K562 (cell line): ENCODE results near the gene ARHGEF1. TPM values are rescaled to one million over a fixed set of nuclear protein-coding genes. Genes with fewer than 3 reads are reported as not detected.

Source experiments
- ATAC-seq: fragments of 200-7000 bp; cut with Tn5 transposase; 3 replicates; pipeline ENCODE4 v1.9.1; 2020; ENCODE audit warnings: moderate library complexity
- BruUV-seq: library from RNA; stranded (reverse); fragments of 400-500 nt; replicated peaks from 2 replicates; lab custom pipeline; 2021; lab: Mats Ljungman, UMichigan
- CTCF ChIA-PET: fragments of 300-600 bp; formaldehyde crosslinking; extraction: SDS; loops from one replicate; lab custom pipeline; 2021; ENCODE audit warnings: low intra/inter-chr PET ratio; lab: Yijun Ruan, JAX
- POLR2A ChIA-PET: fragments of 300-600, 350-650 bp; sonication (Branson Sonifier 250); formaldehyde crosslinking; extraction: SDS; loops from one replicate; lab custom pipeline; 2021; ENCODE audit warnings: antibody characterized with exemption, inconsistent platforms; lab: Yijun Ruan, JAX
- DNase-seq, 4 experiments: peaks; one replicate each; pipeline versions ENCODE4 v3.0.0 to v3.0.0-alpha.2; 2011 to 2018; ENCODE audit warnings: low spot score in 3 of 4, mixed read lengths in 3 of 4; ENCODE audit errors: extremely low read depth in 1 of 4
- FAIRE-seq: peaks from 2 replicates; lab custom pipeline; 2011; peaks lifted over from hg19 to GRCh38; lab: Jason Lieb, UNC
- H2AFZ ChIP-seq: 2 replicates; pipeline ENCODE4 v1.6.0; 2011; ENCODE audit warnings: low read depth, low read length, control low read depth, inconsistent platforms
- H3K27ac ChIP-seq: fragments of 200-600 bp; 3 replicates; pipeline ENCODE4 v1.8.0; 2011; ENCODE audit warnings: low read depth, mild to moderate bottlenecking, control low read depth, inconsistent platforms, low read length, moderate library complexity, mixed read lengths; ENCODE audit errors: extremely low read depth
- H3K27me3 ChIP-seq, 2 experiments: fragments of 300-600 bp in 1 of 2; 2 replicates in 1 of 2; 3 replicates in 1 of 2; pipeline versions ENCODE4 v1.6.0 to v1.8.0; 2011; ENCODE audit warnings: inconsistent platforms in 2 of 2, low read length in 2 of 2, mild to moderate bottlenecking in 1 of 2, mixed read lengths in 1 of 2, moderate library complexity in 1 of 2; ENCODE audit not compliant: control insufficient read depth in 2 of 2, insufficient read depth in 2 of 2
- H3K36me3 ChIP-seq: fragments of 300-600 bp; 3 replicates; pipeline ENCODE4 v1.8.0; 2011; ENCODE audit warnings: mild to moderate bottlenecking, low read length, inconsistent platforms; ENCODE audit not compliant: control insufficient read depth, insufficient read depth
- H3K4me1 ChIP-seq, 2 experiments: fragments of 200-600 bp in 1 of 2; replicated peaks in 1 of 2; 2 replicates in 1 of 2; 3 replicates in 1 of 2; pipeline versions ENCODE4 v1.5.1 to v1.8.0; 2011; ENCODE audit warnings: inconsistent platforms in 2 of 2, low read length in 2 of 2, mild to moderate bottlenecking in 1 of 2, mixed read lengths in 1 of 2, moderate library complexity in 1 of 2; ENCODE audit not compliant: control insufficient read depth in 2 of 2, insufficient read depth in 2 of 2
- H3K4me2 ChIP-seq: 2 replicates; pipeline ENCODE4 v1.6.1; 2011; ENCODE audit warnings: low read length, control low read depth, inconsistent platforms, mixed read lengths; ENCODE audit not compliant: insufficient read depth
- H3K4me3 ChIP-seq: fragments of 200-600 bp; sonication (generic), shearing (Covaris generic); 2 replicates; pipeline ENCODE4 v1.5.1; 2016; ENCODE audit warnings: control low read depth, inconsistent platforms
- H3K79me2 ChIP-seq: fragments of 200-600 bp; 3 replicates; pipeline ENCODE4 v1.8.0; 2011; ENCODE audit warnings: low read length, inconsistent platforms; ENCODE audit not compliant: control insufficient read depth, insufficient read depth
- H3K9ac ChIP-seq, 2 experiments: 2 replicates each; pipeline versions ENCODE4 v1.6.0 to v1.6.1; 2011; ENCODE audit warnings: low read depth in 2 of 2, low read length in 2 of 2, control low read depth in 1 of 2, inconsistent platforms in 1 of 2, mild to moderate bottlenecking in 1 of 2, mixed read lengths in 1 of 2; ENCODE audit not compliant: insufficient read depth in 1 of 2
- H3K9me1 ChIP-seq: one replicate; pipeline ENCODE4 v1.6.0; 2011; ENCODE audit warnings: inconsistent platforms, mild to moderate bottlenecking, low read length, moderate library complexity; ENCODE audit not compliant: control insufficient read depth, insufficient read depth
- H3K9me3 ChIP-seq: replicated peaks from 2 replicates; pipeline ENCODE4 v1.5.1; 2011; ENCODE audit warnings: low read depth, low read length, inconsistent platforms; ENCODE audit not compliant: control insufficient read depth, insufficient read depth
- H4K20me1 ChIP-seq: replicated peaks from 2 replicates; pipeline ENCODE4 v1.6.1; 2011; ENCODE audit warnings: low read length, inconsistent platforms, mixed read lengths; ENCODE audit not compliant: control insufficient read depth, insufficient read depth
- CTCFL ChIP-seq: IDR thresholded peaks from 2 replicates; pipeline ENCODE4 v1.6.1; 2011; ENCODE audit warnings: borderline replicate concordance, low read depth, mild to moderate bottlenecking, moderate library complexity, low read length; ENCODE audit not compliant: insufficient read depth, poor library complexity, severe bottlenecking
- FOSL1 ChIP-seq: fragments of 200-800 bp; sonication (Bioruptor generic); conservative IDR thresholded peaks from 2 replicates; pipeline ENCODE4 v1.6.1; 2016; ENCODE audit warnings: missing genetic modification characterization, missing compliant biosample characterization
- HOXB6 ChIP-seq: fragments of 250-450 bp; sonication (Bioruptor Pico); IDR thresholded peaks from 2 replicates; pipeline ENCODE4 v1.5.1; 2022; ENCODE audit warnings: mild to moderate bottlenecking, borderline replicate concordance
- NONO ChIP-seq, 2 experiments: fragments of 200-400 bp in 1 of 2; fragments of 450-650 bp in 1 of 2; formaldehyde crosslinking in 1 of 2; IDR thresholded peaks; 2 replicates each; pipeline ENCODE4 v1.6.1; 2017; ENCODE audit warnings: low read depth in 2 of 2, mild to moderate bottlenecking in 2 of 2, moderate library complexity in 2 of 2, low read length in 1 of 2
- POLR2A ChIP-seq: fragments of 450-650 bp; conservative IDR thresholded peaks from 2 replicates; pipeline ENCODE4 v1.6.1; 2016
- POLR2AphosphoS5 ChIP-seq: IDR thresholded peaks from 2 replicates; pipeline ENCODE4 v1.6.1; 2011; ENCODE audit warnings: mild to moderate bottlenecking, low read depth, low read length, moderate library complexity; ENCODE audit not compliant: control insufficient read depth, insufficient read depth
- PTBP1 ChIP-seq: fragments of 200-400 bp; formaldehyde crosslinking; IDR thresholded peaks from 2 replicates; pipeline ENCODE4 v1.6.1; 2017; ENCODE audit warnings: low read depth, low read length
- RBFOX2 ChIP-seq: fragments of 200-400 bp; formaldehyde crosslinking; IDR thresholded peaks from 2 replicates; pipeline ENCODE4 v1.6.1; 2017; ENCODE audit warnings: low read depth, mild to moderate bottlenecking, low read length, moderate library complexity
- SUPT5H ChIP-seq: fragments of 450-650 bp; IDR thresholded peaks from 2 replicates; pipeline ENCODE4 v1.6.1; 2016
- ZC3H11A ChIP-seq: IDR thresholded peaks from 2 replicates; pipeline ENCODE4 v1.6.1; 2012; ENCODE audit warnings: low read depth, low read length, improper control_type of control experiment
- ZNF124 ChIP-seq: sonication (generic); formaldehyde crosslinking; IDR thresholded peaks from 2 replicates; pipeline ENCODE4 v1.8.1; 2022; ENCODE audit warnings: missing genetic modification reagents
- ZNF165 ChIP-seq: fragments of 250-450 bp; sonication (Bioruptor Pico); IDR thresholded peaks from 2 replicates; pipeline ENCODE4 v1.4.0; 2020; ENCODE audit warnings: borderline replicate concordance
- ZNF175 ChIP-seq: fragments of 200-800 bp; sonication (Bioruptor generic); IDR thresholded peaks from 2 replicates; pipeline ENCODE4 v1.6.1; 2016; ENCODE audit warnings: low read depth, mild to moderate bottlenecking, missing genetic modification characterization, missing compliant biosample characterization
- ZNF561 ChIP-seq: fragments of 450-650 bp; formaldehyde crosslinking; conservative IDR thresholded peaks from 2 replicates; pipeline ENCODE4 v1.4.0; 2020; ENCODE audit warnings: mild to moderate bottlenecking, moderate library complexity
- WGBS: fragments of 100-300 bp; shearing (Covaris generic); methylation state at CpG from one replicate; pipeline ENCODE4 v1.1.6; 2016; ENCODE audit warnings: low coverage, mixed read lengths; ENCODE audit not compliant: insufficient coverage; ENCODE audit errors: missing lambda C conversion rate; 5-methylcytosine and 5-hydroxymethylcytosine counted together
- in situ Hi-C: fragments of 300-500 bp; cut with MboI; formaldehyde crosslinking; loops from 4 replicates; pipeline ENCODE4 v1.15.0; 2018; ENCODE audit warnings: inconsistent platforms, mixed read lengths
- intact Hi-C: fragments of 100-400 bp; cut with micrococcal nuclease; formaldehyde crosslinking; loops from 2 replicates; pipeline ENCODE4 v1.14.2; 2022
- polyA plus RNA-seq, 8 experiments: library from polyadenylated mRNA; depleted of rRNA in 4 of 8; stranded (reverse) in 5 of 8; unstranded in 3 of 8; fragments of >200 nt; fragmentation: Nextera tagmentation in 2 of 8; fragmentation: Illumina TruSeq in 1 of 8; extraction: Ambion mirVana in 2 of 8; extraction: Trizol in 1 of 8; gene quantifications; 2 replicates each; pipeline versions ENCODE4 v1.2.1 to v1.2.3, GENCODE V29; 2011 to 2014; ENCODE audit warnings: inconsistent platforms in 1 of 8, missing spikeins in 1 of 8
- total RNA-seq, 7 experiments: library from RNA; depleted of rRNA in 6 of 7; stranded (reverse); fragments of >200 nt in 6 of 7; fragmentation: Illumina TruSeq in 2 of 7; extraction: Trizol in 2 of 7; gene quantifications; 2 replicates each; pipeline versions ENCODE4 v1.2.1 to v1.2.3, GENCODE V29; 2011 to 2021; ENCODE audit warnings: low replicate concordance in 1 of 7

The ARHGEF1 gene
- total and polyA plus RNA-seq, 9 of the 15 experiments (the other 6 are each of a cell fraction or from before 2014, with no cell fraction given) = 1.9 to 149 (median 29.8) TPM

- Histone ChIP-seq H3K4me2 (no peak overlapping the region), H3K4me3 (no peak overlapping the region), H3K9me3 (no peaks in the 10 kb centered on the region), H3K9ac (peak overlapping the region in 1 of 2 experiments; percentile 76; a peak in 2 of 4 replicates), H3K27ac (peak overlapping the region; percentile 34; the same call in 1 of the 3 replicates), H3K9me1 (peaks cover 4% of the 10 kb centered on the region), H3K36me3 (peaks cover 80% of the 10 kb centered on the region), H3K4me1 (peaks cover 7 to 31% of the 10 kb centered on the region in 2 experiments; a peak in 4 of 5 replicates), H3K79me2 (peaks cover 48% of the 10 kb centered on the region), H2AFZ (no peak overlapping the region), H3K27me3 (no peaks in the 10 kb centered on the region), H4K20me1 (peaks cover 59% of the 10 kb centered on the region)
- ChIA-PET POLR2A (interaction anchor here (0.6 to 6.2 kb wide), 10 partner anchors 8 to 810 kb away, joined by 3 to 54 read pairs (median 3); partner anchors contain the start of gene RPS19), CTCF (no interaction called here)
- FAIRE-seq (no peak), ATAC-seq (no peak), DNase-seq (no peak)
- WGBS = 84% methylated on average over 10 of the region's 10 CpGs
- intact Hi-C loops = no loop called here
- in situ Hi-C loops = no loop called here
- no TSS peak for BruUV-seq
- TF ChIP-seq ZNF165 (CRISPR knock-in tag) (no peak), ZNF561 (CRISPR knock-in tag) (no peak), RBFOX2 (peak; percentile 51; the same call in 1 of the 2 replicates), FOSL1 (tag) (no peak), POLR2AphosphoS5 (peak; percentile 50; the same call in 1 of the 2 replicates), HOXB6 (CRISPR knock-in tag) (no peak), CTCFL (no peak), SUPT5H (0 out of 2 replicates have a peak, but pooled peaks have one; percentile 14), ZNF124 (CRISPR knock-in tag) (no peak), NONO (IDR thresholded peaks at IDR 0.05; ENCODE audit: low read depth in 2 of 2, low read length in 1 of 2) (no peak), ZC3H11A (no peak), PTBP1 (no peak), ZNF175 (no peak), POLR2A (peak; percentile 51; the same call in 1 of the 2 replicates)
Measured at GRCh38 chr19:41868120-41868988, 14.6 kb upstream of the ARHGEF1 start.
